H9 (cell line): Measurements from ENCODE around the gene TRIM60. TPM values are rescaled to one million over a fixed set of nuclear protein-coding genes. Genes with fewer than 3 reads are reported as not detected.

Experiments used
- DNase-seq: peaks from one replicate; pipeline ENCODE4 v3.0.0-alpha.2; 2017
- H2AFZ ChIP-seq: one replicate; pipeline ENCODE4 v1.6.1; 2013; ENCODE audit warnings: mild to moderate bottlenecking, low read length, control low read depth, moderate library complexity
- H2AK5ac ChIP-seq: 2 replicates; pipeline ENCODE4 v1.6.1; 2013; ENCODE audit warnings: low read length, control low read depth, mixed read lengths; ENCODE audit not compliant: insufficient read length
- H2BK120ac ChIP-seq: one replicate; pipeline ENCODE4 v1.6.1; 2013; ENCODE audit warnings: low read depth, mild to moderate bottlenecking, low read length, control low read depth, inconsistent platforms; ENCODE audit not compliant: poor library complexity, severe bottlenecking
- H2BK12ac ChIP-seq: 2 replicates; pipeline ENCODE4 v1.6.1; 2013; ENCODE audit warnings: low read length, control low read depth, mixed read lengths, low read depth; ENCODE audit not compliant: insufficient read length
- H2BK15ac ChIP-seq: 2 replicates; pipeline ENCODE4 v1.6.1; 2013; ENCODE audit warnings: low read depth, low read length, control low read depth
- H2BK20ac ChIP-seq: one replicate; pipeline ENCODE4 v1.6.1; 2013; ENCODE audit warnings: low read depth, mild to moderate bottlenecking, low read length, control low read depth, inconsistent platforms; ENCODE audit not compliant: poor library complexity, severe bottlenecking
- H2BK5ac ChIP-seq: 2 replicates; pipeline ENCODE4 v1.6.1; 2013; ENCODE audit warnings: low read length, control low read depth, mixed read lengths; ENCODE audit not compliant: insufficient read length
- H3K14ac ChIP-seq: 2 replicates; pipeline ENCODE4 v1.6.1; 2013; ENCODE audit warnings: low read length, control low read depth; ENCODE audit not compliant: insufficient read depth
- H3K18ac ChIP-seq: 2 replicates; pipeline ENCODE4 v1.6.1; 2013; ENCODE audit warnings: low read depth, mild to moderate bottlenecking, mixed read lengths, low read length, control low read depth; ENCODE audit not compliant: insufficient read length
- H3K23ac ChIP-seq: 2 replicates; pipeline ENCODE4 v1.6.1; 2013; ENCODE audit warnings: low read length, control low read depth, mixed read lengths, low read depth; ENCODE audit not compliant: insufficient read length
- H3K23me2 ChIP-seq: 2 replicates; pipeline ENCODE4 v1.6.1; 2013; ENCODE audit warnings: low read depth, mild to moderate bottlenecking, mixed read lengths, low read length, control low read depth; ENCODE audit not compliant: insufficient read length, poor library complexity, severe bottlenecking
- H3K27ac ChIP-seq: 2 replicates; pipeline ENCODE4 v1.5.1; 2013; ENCODE audit warnings: low read length, control low read depth, mixed read lengths, low read depth; ENCODE audit not compliant: insufficient read length
- H3K27me3 ChIP-seq: 2 replicates; pipeline ENCODE4 v1.6.1; 2013; ENCODE audit warnings: low read length, control low read depth, inconsistent platforms; ENCODE audit not compliant: insufficient read depth
- H3K4ac ChIP-seq: 2 replicates; pipeline ENCODE4 v1.6.1; 2013; ENCODE audit warnings: low read depth, mild to moderate bottlenecking, control low read depth, inconsistent platforms, low read length, moderate library complexity
- H3K4me1 ChIP-seq: 2 replicates; pipeline ENCODE4 v1.6.1; 2013; ENCODE audit warnings: low read length, control low read depth, inconsistent platforms; ENCODE audit not compliant: insufficient read depth
- H3K4me2 ChIP-seq: 2 replicates; pipeline ENCODE4 v1.6.1; 2013; ENCODE audit warnings: low read length, control low read depth, mixed read lengths; ENCODE audit not compliant: insufficient read length, insufficient read depth
- H3K56ac ChIP-seq: 2 replicates; pipeline ENCODE4 v1.6.1; 2013; ENCODE audit warnings: low read depth, mild to moderate bottlenecking, mixed read lengths, low read length, control low read depth; ENCODE audit not compliant: insufficient read length
- H3K79me1 ChIP-seq: 2 replicates; pipeline ENCODE4 v1.6.1; 2013; ENCODE audit warnings: low read depth, mild to moderate bottlenecking, moderate library complexity, low read length, control low read depth, inconsistent platforms; ENCODE audit not compliant: insufficient read depth, poor library complexity, severe bottlenecking
- H3K79me2 ChIP-seq: 2 replicates; pipeline ENCODE4 v1.6.1; 2013; ENCODE audit warnings: low read length, control low read depth, inconsistent platforms; ENCODE audit not compliant: insufficient read depth
- H3K9ac ChIP-seq: 2 replicates; pipeline ENCODE4 v1.6.1; 2013; ENCODE audit warnings: low read length, control low read depth, mixed read lengths; ENCODE audit not compliant: insufficient read length; ENCODE audit errors: extremely low read depth
- H3K9me3 ChIP-seq: one replicate; pipeline ENCODE4 v1.6.1; 2013; ENCODE audit warnings: low read depth, low read length, inconsistent platforms; ENCODE audit not compliant: control insufficient read depth
- H3T11ph ChIP-seq: one replicate; pipeline ENCODE4 v1.6.1; 2013; ENCODE audit warnings: mild to moderate bottlenecking, low read length, control low read depth, inconsistent platforms
- H4K20me1 ChIP-seq: one replicate; pipeline ENCODE4 v1.6.1; 2013; ENCODE audit not compliant: control insufficient read depth, insufficient read length, insufficient read depth
- H4K5ac ChIP-seq: 2 replicates; pipeline ENCODE4 v1.6.1; 2013; ENCODE audit warnings: low read depth, mild to moderate bottlenecking, mixed read lengths, low read length, control low read depth; ENCODE audit not compliant: insufficient read length
- H4K8ac ChIP-seq: replicated peaks from 2 replicates; pipeline ENCODE4 v1.6.1; 2013; ENCODE audit warnings: low read length, control low read depth, mixed read lengths, low read depth; ENCODE audit not compliant: insufficient read length
- H4K91ac ChIP-seq: 2 replicates; pipeline ENCODE4 v1.6.1; 2013; ENCODE audit warnings: low read depth, mild to moderate bottlenecking, moderate library complexity, mixed read lengths, low read length, control low read depth; ENCODE audit not compliant: insufficient read length
- H3K27ac Mint-ChIP-seq, 3 experiments: 2 replicates in 2 of 3; 3 replicates in 1 of 3; pipeline ENCODE4 v1.8.0; 2020 to 2021; ENCODE audit warnings: mixed read lengths in 3 of 3, mild to moderate bottlenecking in 1 of 3, moderate library complexity in 1 of 3
- H3K27me3 Mint-ChIP-seq: 2 replicates; pipeline ENCODE4 v1.8.0; 2021; ENCODE audit warnings: low read depth, mild to moderate bottlenecking, moderate library complexity, mixed read lengths
- H3K36me3 Mint-ChIP-seq, 3 experiments: 2 replicates in 2 of 3; 3 replicates in 1 of 3; pipeline ENCODE4 v1.8.0; 2020 to 2021; ENCODE audit warnings: low read depth in 3 of 3, mixed read lengths in 3 of 3; ENCODE audit not compliant: insufficient read depth in 1 of 3
- H3K4me1 Mint-ChIP-seq, 2 experiments: 2 replicates each; pipeline ENCODE4 v1.8.0; 2020; ENCODE audit warnings: mixed read lengths in 2 of 2
- H3K4me3 Mint-ChIP-seq, 2 experiments: 2 replicates in 1 of 2; 3 replicates in 1 of 2; pipeline ENCODE4 v1.8.0; 2020 to 2021; ENCODE audit warnings: mild to moderate bottlenecking in 2 of 2, mixed read lengths in 2 of 2, moderate library complexity in 1 of 2
- H3K9me3 Mint-ChIP-seq, 2 experiments: 2 replicates in 1 of 2; 3 replicates in 1 of 2; pipeline ENCODE4 v1.8.0; 2020; ENCODE audit warnings: mild to moderate bottlenecking in 2 of 2, mixed read lengths in 2 of 2, moderate library complexity in 1 of 2
- WGBS: extraction: QIAGEN DNeasy Blood & Tissue Kit; methylation state at CpG from one replicate; pipeline ENCODE4 v1.1.7; 2013; ENCODE audit warnings: missing lambda C conversion rate, low lambda C conversion rate, mixed read lengths; ENCODE audit not compliant: insufficient read length; ENCODE audit errors: extremely low coverage; 5-methylcytosine and 5-hydroxymethylcytosine counted together
- total RNA-seq: library from RNA; stranded (reverse); gene quantifications from 2 replicates; pipeline ENCODE4 v1.2.1, GENCODE V29; 2021
- TF ChIP-seq, protein P1 (sequence below): fragments of 200-600 bp; sonication (generic); conservative IDR thresholded peaks from 3 replicates; pipeline ENCODE4 v1.8.0; 2021; ENCODE audit warnings: antibody characterized with exemption, mild to moderate bottlenecking

The TRIM60 gene
- total RNA-seq, 1 experiment from 2014 or later: not detected

DNA sequence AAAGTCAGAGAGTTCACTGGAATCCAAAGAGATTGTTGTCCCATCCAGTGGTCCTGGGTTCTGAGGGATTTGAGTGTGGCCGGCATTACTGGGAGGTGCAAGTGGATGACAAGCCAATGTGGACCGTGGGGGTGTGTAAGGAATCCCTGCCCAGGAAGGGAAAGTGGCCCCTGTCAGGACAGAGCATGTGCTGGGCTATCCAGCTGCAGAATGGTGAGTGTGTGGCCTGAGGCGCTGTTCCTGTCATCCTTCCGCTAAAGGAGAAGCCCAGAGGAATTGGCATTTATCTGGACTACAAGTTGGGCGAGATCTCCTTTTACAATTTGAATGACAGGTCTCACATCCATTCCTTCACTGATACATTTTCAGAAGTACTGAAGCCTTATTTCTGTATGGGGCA lies 20.4 kb upstream of the TRIM60 start:
- Histone ChIP-seq H3K14ac (no peak overlapping the region), H3T11ph (no peak overlapping the region), H4K20me1 (no peaks in the 10 kb centered on the region), H2BK12ac (no peak overlapping the region), H3K4ac (no peak overlapping the region), H3K79me1 (no peaks in the 10 kb centered on the region), H4K8ac (no peak overlapping the region), H3K56ac (no peak overlapping the region), H2BK15ac (no peak overlapping the region), H3K23me2 (peaks cover 3% of the 10 kb centered on the region), H3K27ac (no peak overlapping the region), H3K79me2 (no peaks in the 10 kb centered on the region), H2BK120ac (no peak overlapping the region), H3K18ac (no peak overlapping the region), H3K9ac (no peak overlapping the region), H3K27me3 (no peaks in the 10 kb centered on the region), H2BK20ac (no peak overlapping the region), H3K4me1 (no peaks in the 10 kb centered on the region), H2AFZ (no peak overlapping the region), H2BK5ac (no peak overlapping the region), H4K91ac (no peak overlapping the region), H3K23ac (no peak overlapping the region), H3K4me2 (no peak overlapping the region), H2AK5ac (no peak overlapping the region), H3K9me3 (no peaks in the 10 kb centered on the region), H4K5ac (no peak overlapping the region)
- no peak overlapping the region for H3K4me3 Mint-ChIP-seq
- H3K4me1 Mint-ChIP-seq: peaks cover 6 to 8% of the 10 kb centered on the region in 2 experiments
- WGBS: no CpG with 5 or more reads among the region's 5 CpGs
- peaks cover 4% of the 10 kb centered on the region; the same call in 1 of the 2 replicates for H3K27me3 Mint-ChIP-seq
- H3K9me3 Mint-ChIP-seq: no peaks in the 10 kb centered on the region
- no peak for DNase-seq
- TF ChIP-seq, protein P1, sequence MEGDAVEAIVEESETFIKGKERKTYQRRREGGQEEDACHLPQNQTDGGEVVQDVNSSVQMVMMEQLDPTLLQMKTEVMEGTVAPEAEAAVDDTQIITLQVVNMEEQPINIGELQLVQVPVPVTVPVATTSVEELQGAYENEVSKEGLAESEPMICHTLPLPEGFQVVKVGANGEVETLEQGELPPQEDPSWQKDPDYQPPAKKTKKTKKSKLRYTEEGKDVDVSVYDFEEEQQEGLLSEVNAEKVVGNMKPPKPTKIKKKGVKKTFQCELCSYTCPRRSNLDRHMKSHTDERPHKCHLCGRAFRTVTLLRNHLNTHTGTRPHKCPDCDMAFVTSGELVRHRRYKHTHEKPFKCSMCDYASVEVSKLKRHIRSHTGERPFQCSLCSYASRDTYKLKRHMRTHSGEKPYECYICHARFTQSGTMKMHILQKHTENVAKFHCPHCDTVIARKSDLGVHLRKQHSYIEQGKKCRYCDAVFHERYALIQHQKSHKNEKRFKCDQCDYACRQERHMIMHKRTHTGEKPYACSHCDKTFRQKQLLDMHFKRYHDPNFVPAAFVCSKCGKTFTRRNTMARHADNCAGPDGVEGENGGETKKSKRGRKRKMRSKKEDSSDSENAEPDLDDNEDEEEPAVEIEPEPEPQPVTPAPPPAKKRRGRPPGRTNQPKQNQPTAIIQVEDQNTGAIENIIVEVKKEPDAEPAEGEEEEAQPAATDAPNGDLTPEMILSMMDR: no peak
- no peaks in the 10 kb centered on the region for H3K36me3 Mint-ChIP-seq
- 0 out of 7 replicates have a peak overlapping the region, but pooled peaks of 1 of the 3 experiments have one; percentile 28 for H3K27ac Mint-ChIP-seq
